PC-9 (cell line): ENCODE measurements around the gene VCAN. TPM values are rescaled to one million over a fixed set of nuclear protein-coding genes. Genes with fewer than 3 reads are reported as not detected.

ENCODE experiments used
- BruUV-seq: library from RNA; stranded (reverse); fragments of 400-500 nt; replicated peaks from 2 replicates; lab custom pipeline; 2021; lab: Mats Ljungman, UMichigan
- CTCF ChIA-PET: fragments of 300-600 bp; sonication (Branson Sonifier 250); formaldehyde crosslinking; loops from one replicate; lab custom pipeline; 2022; ENCODE audit warnings: antibody characterized with exemption; lab: Charles Lee
- POLR2A ChIA-PET: fragments of 300-600 bp; sonication (Branson Sonifier 250); formaldehyde crosslinking; loops from one replicate; lab custom pipeline; 2022; ENCODE audit warnings: antibody characterized with exemption; ENCODE audit not compliant: unreplicated experiment; lab: Charles Lee
- DNase-seq, 2 experiments: peaks; one replicate each; pipeline versions ENCODE4 v3.0.0 to v3.0.0-alpha.2; 2015 to 2022; ENCODE audit warnings: mixed read lengths in 1 of 2
- H2AFZ ChIP-seq: fragments of 200-600 bp; sonication (generic); 2 replicates; pipeline ENCODE4 v1.8.1; 2017; ENCODE audit warnings: antibody characterized with exemption
- H3F3A ChIP-seq: fragments of 200-600 bp; sonication (generic); 2 replicates; pipeline ENCODE4 v1.8.1; 2017; ENCODE audit warnings: antibody characterized with exemption, mild to moderate bottlenecking, low read depth; ENCODE audit not compliant: insufficient read depth
- H3K27ac ChIP-seq: fragments of 200-600 bp; sonication (generic); 2 replicates; pipeline ENCODE4 v1.6.1; 2016; ENCODE audit warnings: mixed run types
- H3K27me3 ChIP-seq: fragments of 200-600 bp; sonication (generic); 2 replicates; pipeline ENCODE4 v1.6.1; 2016; ENCODE audit warnings: low read depth, mixed run types; ENCODE audit not compliant: insufficient read depth
- H3K36me3 ChIP-seq: fragments of 200-600 bp; sonication (generic); 2 replicates; pipeline ENCODE4 v1.6.1; 2016; ENCODE audit warnings: low read depth, mixed run types
- H3K4me1 ChIP-seq: fragments of 200-600 bp; sonication (generic); replicated peaks from 2 replicates; pipeline ENCODE4 v1.6.1; 2016; ENCODE audit warnings: mixed run types; ENCODE audit not compliant: insufficient read depth
- H3K4me2 ChIP-seq: fragments of 200-600 bp; sonication (generic); 2 replicates; pipeline ENCODE4 v1.6.1; 2017; ENCODE audit warnings: mixed run types
- H3K4me3 ChIP-seq: fragments of 200-600 bp; sonication (generic); 2 replicates; pipeline ENCODE4 v1.6.1; 2016; ENCODE audit warnings: mixed run types
- H3K79me2 ChIP-seq: fragments of 200-600 bp; sonication (generic); 2 replicates; pipeline ENCODE4 v1.6.1; 2017; ENCODE audit warnings: low read depth, mixed run types
- H3K9me2 ChIP-seq: fragments of 200-600 bp; sonication (generic); 2 replicates; pipeline ENCODE4 v1.8.1; 2017; ENCODE audit warnings: mild to moderate bottlenecking; ENCODE audit not compliant: insufficient read depth
- H3K9me3 ChIP-seq: fragments of 200-600 bp; sonication (generic); 2 replicates; pipeline ENCODE4 v1.8.1; 2016; ENCODE audit warnings: low read depth; ENCODE audit not compliant: insufficient read depth
- H4K20me1 ChIP-seq: fragments of 200-600 bp; sonication (generic); 2 replicates; pipeline ENCODE4 v1.8.1; 2017; ENCODE audit not compliant: insufficient read depth
- EZH2 ChIP-seq: fragments of 200-600 bp; sonication (generic); IDR thresholded peaks from 2 replicates; pipeline ENCODE4 v1.8.0; 2017; ENCODE audit warnings: antibody characterized with exemption, low read depth
- intact Hi-C: fragments of 100-400 bp; cut with micrococcal nuclease; formaldehyde crosslinking; loops from one replicate; pipeline ENCODE4 v1.10.0; 2022; ENCODE audit not compliant: unreplicated experiment
- total RNA-seq: library from RNA; stranded (reverse); gene quantifications from 2 replicates; pipeline ENCODE4 v1.2.3, GENCODE V29; 2021
- TF ChIP-seq, protein P1 (sequence below): fragments of 200-600 bp; sonication (generic); conservative IDR thresholded peaks from 2 replicates; pipeline ENCODE4 v1.6.1; 2017; ENCODE audit warnings: mixed run types, antibody characterized with exemption, mild to moderate bottlenecking, moderate library complexity

VCAN gene
- total RNA-seq, 1 experiment from 2014 or later, result 0.28 TPM

GRCh38 chr5:83494087-83494620 is 22.6 kb downstream of the VCAN start:
- no peaks in the 10 kb centered on the region for H4K20me1 ChIP-seq
- no peak for DNase-seq
- ChIA-PET CTCF (interaction anchor here (0.7 kb wide), 1 partner anchor 136 kb away, joined by 9 read pairs; no protein-coding TSS in a partner anchor), POLR2A (no interaction called here)
- intact Hi-C loops, result no loop called here
- 0 out of 2 replicates have a peak, but pooled peaks cover 4% of the 10 kb centered on the region for H3K4me1 ChIP-seq
- H3K27ac ChIP-seq, result no peak overlapping the region
- no TSS peak for BruUV-seq
- H3K9me2 ChIP-seq, result no peaks in the 10 kb centered on the region
- H3K4me3 ChIP-seq, result no peak overlapping the region
- H3K79me2 ChIP-seq, result no peaks in the 10 kb centered on the region
- no peaks in the 10 kb centered on the region for H3K27me3 ChIP-seq
- no peak overlapping the region for H2AFZ ChIP-seq
- no peak for TF ChIP-seq EZH2
- H3K9me3 ChIP-seq, result no peaks in the 10 kb centered on the region
- no peak overlapping the region for H3K4me2 ChIP-seq
- H3K36me3 ChIP-seq, result no peaks in the 10 kb centered on the region
- no peaks in the 10 kb centered on the region for H3F3A ChIP-seq

DNA sequence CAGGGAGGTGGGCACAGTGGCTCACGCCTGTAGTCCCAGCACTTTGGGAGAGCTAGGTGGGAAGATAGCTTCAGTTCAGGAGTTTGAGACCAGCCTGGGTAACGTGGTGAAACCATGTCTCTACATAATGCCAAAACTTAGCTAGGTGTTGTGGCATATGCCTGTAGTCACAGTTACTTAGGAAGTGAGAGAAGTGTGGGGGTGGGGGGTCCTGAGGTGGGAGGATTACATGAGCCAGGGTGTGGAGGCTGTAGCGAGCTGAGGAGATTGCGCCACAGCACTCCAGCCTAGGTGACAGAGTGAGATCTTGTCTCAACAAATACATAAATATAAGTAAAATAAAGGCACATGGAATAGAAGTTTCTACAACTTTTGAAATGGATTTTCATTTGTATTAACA is 23.1 kb downstream of the VCAN start:
- Histone ChIP-seq H3K4me1 (0 out of 2 replicates have a peak, but pooled peaks cover 4% of the 10 kb centered on the region), H3F3A (no peaks in the 10 kb centered on the region), H3K79me2 (no peaks in the 10 kb centered on the region), H3K4me3 (no peak overlapping the region), H4K20me1 (no peaks in the 10 kb centered on the region), H3K9me3 (no peaks in the 10 kb centered on the region), H3K36me3 (no peaks in the 10 kb centered on the region), H3K9me2 (no peaks in the 10 kb centered on the region), H3K27me3 (no peaks in the 10 kb centered on the region), H3K4me2 (no peak overlapping the region), H2AFZ (no peak overlapping the region), H3K27ac (no peak overlapping the region)
- ChIA-PET CTCF (interaction anchor here (0.7 kb wide), 1 partner anchor 137 kb away, joined by 9 read pairs; no protein-coding TSS in a partner anchor), POLR2A (no interaction called here)
- BruUV-seq, result no TSS peak
- TF ChIP-seq, protein P1, sequence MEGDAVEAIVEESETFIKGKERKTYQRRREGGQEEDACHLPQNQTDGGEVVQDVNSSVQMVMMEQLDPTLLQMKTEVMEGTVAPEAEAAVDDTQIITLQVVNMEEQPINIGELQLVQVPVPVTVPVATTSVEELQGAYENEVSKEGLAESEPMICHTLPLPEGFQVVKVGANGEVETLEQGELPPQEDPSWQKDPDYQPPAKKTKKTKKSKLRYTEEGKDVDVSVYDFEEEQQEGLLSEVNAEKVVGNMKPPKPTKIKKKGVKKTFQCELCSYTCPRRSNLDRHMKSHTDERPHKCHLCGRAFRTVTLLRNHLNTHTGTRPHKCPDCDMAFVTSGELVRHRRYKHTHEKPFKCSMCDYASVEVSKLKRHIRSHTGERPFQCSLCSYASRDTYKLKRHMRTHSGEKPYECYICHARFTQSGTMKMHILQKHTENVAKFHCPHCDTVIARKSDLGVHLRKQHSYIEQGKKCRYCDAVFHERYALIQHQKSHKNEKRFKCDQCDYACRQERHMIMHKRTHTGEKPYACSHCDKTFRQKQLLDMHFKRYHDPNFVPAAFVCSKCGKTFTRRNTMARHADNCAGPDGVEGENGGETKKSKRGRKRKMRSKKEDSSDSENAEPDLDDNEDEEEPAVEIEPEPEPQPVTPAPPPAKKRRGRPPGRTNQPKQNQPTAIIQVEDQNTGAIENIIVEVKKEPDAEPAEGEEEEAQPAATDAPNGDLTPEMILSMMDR, result no peak
- TF ChIP-seq EZH2, result no peak
- no peak for DNase-seq
- intact Hi-C loops, result no loop called here

GRCh38 chr5:83496626-83497025 is 25.1 kb downstream of the VCAN start:
- ChIA-PET CTCF (no interaction called here), POLR2A (no interaction called here)
- no TSS peak for BruUV-seq
- no peaks in the 10 kb centered on the region for H3K27me3 ChIP-seq
- no peak for TF ChIP-seq EZH2
- TF ChIP-seq, protein P1, result no peak
- H3K36me3 ChIP-seq, result no peaks in the 10 kb centered on the region
- no peaks in the 10 kb centered on the region for H3F3A ChIP-seq
- H3K79me2 ChIP-seq, result no peaks in the 10 kb centered on the region
- DNase-seq, result no peak
- H3K27ac ChIP-seq, result no peak overlapping the region
- H2AFZ ChIP-seq, result no peak overlapping the region
- intact Hi-C loops, result no loop called here
- H3K9me3 ChIP-seq, result no peaks in the 10 kb centered on the region
- no peaks in the 10 kb centered on the region for H4K20me1 ChIP-seq
- H3K4me1 ChIP-seq, result 0 out of 2 replicates have a peak, but pooled peaks cover 4% of the 10 kb centered on the region
- no peaks in the 10 kb centered on the region for H3K9me2 ChIP-seq
- H3K4me2 ChIP-seq, result no peak overlapping the region
- no peak overlapping the region for H3K4me3 ChIP-seq

DNA sequence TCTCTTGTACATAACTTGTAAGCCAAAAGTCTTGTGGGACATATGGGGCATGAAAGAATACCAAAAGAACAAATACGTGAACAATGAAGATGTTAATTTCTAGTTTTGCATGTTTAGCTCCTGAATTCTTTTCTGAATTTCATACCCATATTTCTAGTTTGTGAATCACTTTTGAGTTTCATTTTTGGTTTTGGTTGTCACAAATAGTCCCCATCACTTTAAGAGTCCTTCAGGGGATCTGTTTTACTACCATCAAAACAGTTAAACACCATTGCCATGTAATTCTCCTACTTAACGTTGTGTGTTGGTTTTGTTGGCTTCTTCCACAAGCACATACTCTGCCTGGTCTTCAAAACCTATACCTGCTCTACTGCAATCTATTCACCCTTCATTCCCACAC is 27.0 kb downstream of the VCAN start:
- no peaks in the 10 kb centered on the region for H3K36me3 ChIP-seq
- H3K27ac ChIP-seq, result no peak overlapping the region
- TF ChIP-seq, protein P1, result no peak
- no peak for TF ChIP-seq EZH2
- POLR2A ChIA-PET, result no interaction called here
- CTCF ChIA-PET, result interaction anchor here (0.5 kb wide), 1 partner anchor 43 kb away, joined by 3 read pairs; no protein-coding TSS in a partner anchor
- H3K4me1 ChIP-seq, result 0 out of 2 replicates have a peak, but pooled peaks cover 4% of the 10 kb centered on the region
- no TSS peak for BruUV-seq
- DNase-seq, result no peak
- H4K20me1 ChIP-seq, result no peaks in the 10 kb centered on the region
- no peaks in the 10 kb centered on the region for H3K27me3 ChIP-seq
- H3K9me2 ChIP-seq, result no peaks in the 10 kb centered on the region
- no peaks in the 10 kb centered on the region for H3K9me3 ChIP-seq
- H3F3A ChIP-seq, result no peaks in the 10 kb centered on the region
- no peak overlapping the region for H3K4me3 ChIP-seq
- no peak overlapping the region for H3K4me2 ChIP-seq
- intact Hi-C loops, result no loop called here
- H2AFZ ChIP-seq, result no peak overlapping the region
- H3K79me2 ChIP-seq, result no peaks in the 10 kb centered on the region
